GM12878 (cell line): ENCODE data around the gene MAML2. TPM values are rescaled to one million over a fixed set of nuclear protein-coding genes. Genes with fewer than 3 reads are reported as not detected.

Experiments
- ATAC-seq: fragments of 200-7000 bp; cut with Tn5 transposase; 3 replicates; pipeline ENCODE4 v1.9.1; 2020; ENCODE audit warnings: mild to moderate bottlenecking, moderate library complexity
- BruUV-seq: library from RNA; stranded (reverse); fragments of 400-500 nt; replicated peaks from 2 replicates; lab custom pipeline; 2021; lab: Mats Ljungman, UMichigan
- CTCF ChIA-PET: fragments of 300-600 bp; sonication (Branson Sonifier 250); formaldehyde crosslinking; extraction: SDS; loops from one replicate; lab custom pipeline; 2021; ENCODE audit warnings: inconsistent platforms; lab: Yijun Ruan, JAX
- POLR2A ChIA-PET: fragments of 350-600 bp; formaldehyde crosslinking; extraction: SDS; loops from one replicate; lab custom pipeline; 2021; ENCODE audit warnings: inconsistent platforms; lab: Charles Lee
- RAD21 ChIA-PET: fragments of 300-600 bp; sonication (Branson Sonifier 250); formaldehyde crosslinking; loops from one replicate; lab custom pipeline; 2023; ENCODE audit warnings: antibody characterized with exemption; ENCODE audit not compliant: unreplicated experiment; lab: Charles Lee
- SMC1A ChIA-PET: fragments of 300-600 bp; sonication (Branson Sonifier 250); formaldehyde crosslinking; loops from one replicate; lab custom pipeline; 2023; ENCODE audit not compliant: unreplicated experiment, uncharacterized antibody; lab: Charles Lee
- DNase-seq: peaks from one replicate; pipeline ENCODE4 v3.0.0-alpha.2; 2011; ENCODE audit warnings: low read depth, low spot score
- FAIRE-seq: peaks from 3 replicates; lab custom pipeline; 2011; peaks lifted over from hg19 to GRCh38; lab: Jason Lieb, UNC
- H2AFZ ChIP-seq: 2 replicates; pipeline ENCODE4 v1.6.0; 2011; ENCODE audit warnings: low read depth, low read length, control low read depth; ENCODE audit not compliant: control insufficient read depth
- H3K27ac ChIP-seq: 2 replicates; pipeline ENCODE4 v1.5.1; 2011; ENCODE audit warnings: control low read depth; ENCODE audit not compliant: control insufficient read depth, insufficient read depth
- H3K27me3 ChIP-seq, 2 experiments: replicated peaks in 1 of 2; 2 replicates each; pipeline versions ENCODE4 v1.6.0 to v1.6.1; 2011; ENCODE audit warnings: low read length in 1 of 2; ENCODE audit not compliant: control insufficient read depth in 2 of 2, insufficient read depth in 2 of 2
- H3K36me3 ChIP-seq, 2 experiments: 2 replicates each; pipeline ENCODE4 v1.5.1; 2011; ENCODE audit warnings: low read length in 1 of 2; ENCODE audit not compliant: control insufficient read depth in 2 of 2, insufficient read depth in 2 of 2
- H3K4me1 ChIP-seq: 2 replicates; pipeline ENCODE4 v1.6.1; 2011; ENCODE audit warnings: mild to moderate bottlenecking, low read length, moderate library complexity, mixed read lengths; ENCODE audit not compliant: control insufficient read depth, insufficient read depth
- H3K4me2 ChIP-seq: 2 replicates; pipeline ENCODE4 v1.6.0; 2011; ENCODE audit warnings: control low read depth; ENCODE audit not compliant: control insufficient read depth, insufficient read depth
- H3K4me3 ChIP-seq: fragments of 200-600 bp; sonication (generic); 2 replicates; pipeline ENCODE4 v1.5.1; 2016
- H3K79me2 ChIP-seq: 2 replicates; pipeline ENCODE4 v1.6.0; 2011; ENCODE audit warnings: low read length; ENCODE audit not compliant: control insufficient read depth, insufficient read depth
- H3K9ac ChIP-seq: 2 replicates; pipeline ENCODE4 v1.8.0; 2011; ENCODE audit warnings: low read length, control low read depth, mixed read lengths; ENCODE audit not compliant: control insufficient read depth, insufficient read depth
- H3K9me3 ChIP-seq: replicated peaks from 3 replicates; pipeline ENCODE4 v1.5.1; 2011; ENCODE audit warnings: mild to moderate bottlenecking, low read length; ENCODE audit not compliant: control insufficient read depth, insufficient read depth
- H4K20me1 ChIP-seq: 2 replicates; pipeline ENCODE4 v1.6.0; 2011; ENCODE audit not compliant: control insufficient read depth, insufficient read depth
- JUND ChIP-seq: IDR thresholded peaks from 2 replicates; pipeline ENCODE4 v1.6.1; 2012; ENCODE audit warnings: low read depth, mild to moderate bottlenecking, low read length, improper control_type of control experiment, moderate library complexity
- SMAD1 ChIP-seq: fragments of 450-650 bp; IDR thresholded peaks from 2 replicates; pipeline ENCODE4 v1.6.1; 2018; ENCODE audit warnings: mild to moderate bottlenecking, low read depth; ENCODE audit not compliant: partially characterized antibody
- SMAD5 ChIP-seq: IDR thresholded peaks from 2 replicates; pipeline ENCODE4 v1.6.1; 2016; ENCODE audit warnings: antibody characterized with exemption, low read depth
- WRNIP1 ChIP-seq: IDR thresholded peaks from 2 replicates; pipeline ENCODE4 v1.6.1; 2011; ENCODE audit warnings: low read depth, low read length, improper control_type of control experiment, borderline replicate concordance
- WGBS: methylation state at CpG from one replicate; pipeline ENCODE4 v1.1.6; 2016; ENCODE audit warnings: low lambda C conversion rate; ENCODE audit not compliant: insufficient replicate concordance, insufficient coverage; ENCODE audit errors: missing lambda C conversion rate; 5-methylcytosine and 5-hydroxymethylcytosine counted together
- in situ Hi-C: fragments of 300-500 bp; cut with MboI; formaldehyde crosslinking; loops from 9 replicates; pipeline ENCODE4 v1.14.3; 2018; ENCODE audit warnings: mixed read lengths
- intact Hi-C: fragments of 100-400 bp; cut with micrococcal nuclease; formaldehyde crosslinking; loops from one replicate; pipeline ENCODE4 v1.14.2; 2022; ENCODE audit not compliant: unreplicated experiment
- polyA plus RNA-seq, 11 experiments: library from polyadenylated mRNA; depleted of rRNA in 4 of 11; unstranded in 6 of 11; stranded (reverse) in 5 of 11; fragments of >200 nt; fragmentation: Nextera tagmentation in 4 of 11; fragmentation: Illumina TruSeq in 1 of 11; extraction: Ambion mirVana in 4 of 11; extraction: Trizol in 1 of 11; gene quantifications; 1 replicate in 1 of 11; 2 replicates in 10 of 11; pipeline versions ENCODE4 v1.2.1 to v1.2.3, GENCODE V29; 2011 to 2016; ENCODE audit warnings: inconsistent platforms in 2 of 11, missing spikeins in 2 of 11, low read depth in 1 of 11
- total RNA-seq, 4 experiments: library from RNA; depleted of rRNA in 3 of 4; stranded (reverse); fragments of >200 nt in 3 of 4; fragmentation: Illumina TruSeq in 1 of 4; extraction: Trizol in 1 of 4; gene quantifications; 2 replicates each; pipeline versions ENCODE4 v1.2.1 to v1.2.3, GENCODE V29; 2013 to 2021
- TF ChIP-seq, protein P1 (sequence below): fragments of 450-650 bp; IDR thresholded peaks from 2 replicates; pipeline ENCODE4 v1.6.1; 2017; ENCODE audit warnings: mild to moderate bottlenecking, moderate library complexity

Gene MAML2
- total and polyA plus RNA-seq, 10 of the 15 experiments (the other 5 are each of a cell fraction or from before 2014, with no cell fraction given), result 2.5 to 15.1 (median 12.0) TPM

DNA sequence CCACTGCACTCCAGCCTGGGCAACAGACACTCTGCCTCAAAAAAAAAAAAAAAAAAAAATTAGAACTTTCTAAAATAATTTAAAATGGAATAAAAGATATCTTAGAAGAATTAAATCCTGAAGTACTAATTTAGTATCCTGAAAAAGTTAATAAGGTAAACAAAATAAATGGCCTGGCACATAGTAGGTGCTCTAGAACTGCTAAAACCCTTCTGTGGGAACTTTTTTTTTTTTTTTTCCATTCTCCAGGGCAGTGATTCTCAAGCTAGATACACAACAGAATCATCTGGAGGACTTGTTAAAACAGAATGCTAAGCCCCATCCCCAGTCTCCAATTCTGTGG, 65.3 kb downstream of the MAML2 start (continued):
- TF ChIP-seq, protein P1, sequence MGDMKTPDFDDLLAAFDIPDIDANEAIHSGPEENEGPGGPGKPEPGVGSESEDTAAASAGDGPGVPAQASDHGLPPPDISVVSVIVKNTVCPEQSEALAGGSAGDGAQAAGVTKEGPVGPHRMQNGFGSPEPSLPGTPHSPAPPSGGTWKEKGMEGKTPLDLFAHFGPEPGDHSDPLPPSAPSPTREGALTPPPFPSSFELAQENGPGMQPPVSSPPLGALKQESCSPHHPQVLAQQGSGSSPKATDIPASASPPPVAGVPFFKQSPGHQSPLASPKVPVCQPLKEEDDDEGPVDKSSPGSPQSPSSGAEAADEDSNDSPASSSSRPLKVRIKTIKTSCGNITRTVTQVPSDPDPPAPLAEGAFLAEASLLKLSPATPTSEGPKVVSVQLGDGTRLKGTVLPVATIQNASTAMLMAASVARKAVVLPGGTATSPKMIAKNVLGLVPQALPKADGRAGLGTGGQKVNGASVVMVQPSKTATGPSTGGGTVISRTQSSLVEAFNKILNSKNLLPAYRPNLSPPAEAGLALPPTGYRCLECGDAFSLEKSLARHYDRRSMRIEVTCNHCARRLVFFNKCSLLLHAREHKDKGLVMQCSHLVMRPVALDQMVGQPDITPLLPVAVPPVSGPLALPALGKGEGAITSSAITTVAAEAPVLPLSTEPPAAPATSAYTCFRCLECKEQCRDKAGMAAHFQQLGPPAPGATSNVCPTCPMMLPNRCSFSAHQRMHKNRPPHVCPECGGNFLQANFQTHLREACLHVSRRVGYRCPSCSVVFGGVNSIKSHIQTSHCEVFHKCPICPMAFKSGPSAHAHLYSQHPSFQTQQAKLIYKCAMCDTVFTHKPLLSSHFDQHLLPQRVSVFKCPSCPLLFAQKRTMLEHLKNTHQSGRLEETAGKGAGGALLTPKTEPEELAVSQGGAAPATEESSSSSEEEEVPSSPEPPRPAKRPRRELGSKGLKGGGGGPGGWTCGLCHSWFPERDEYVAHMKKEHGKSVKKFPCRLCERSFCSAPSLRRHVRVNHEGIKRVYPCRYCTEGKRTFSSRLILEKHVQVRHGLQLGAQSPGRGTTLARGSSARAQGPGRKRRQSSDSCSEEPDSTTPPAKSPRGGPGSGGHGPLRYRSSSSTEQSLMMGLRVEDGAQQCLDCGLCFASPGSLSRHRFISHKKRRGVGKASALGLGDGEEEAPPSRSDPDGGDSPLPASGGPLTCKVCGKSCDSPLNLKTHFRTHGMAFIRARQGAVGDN, result no peak
- TF ChIP-seq JUND, result no peak
- TF ChIP-seq WRNIP1, result no peak
- TF ChIP-seq, all 136 proteins: peak for 0

DNA sequence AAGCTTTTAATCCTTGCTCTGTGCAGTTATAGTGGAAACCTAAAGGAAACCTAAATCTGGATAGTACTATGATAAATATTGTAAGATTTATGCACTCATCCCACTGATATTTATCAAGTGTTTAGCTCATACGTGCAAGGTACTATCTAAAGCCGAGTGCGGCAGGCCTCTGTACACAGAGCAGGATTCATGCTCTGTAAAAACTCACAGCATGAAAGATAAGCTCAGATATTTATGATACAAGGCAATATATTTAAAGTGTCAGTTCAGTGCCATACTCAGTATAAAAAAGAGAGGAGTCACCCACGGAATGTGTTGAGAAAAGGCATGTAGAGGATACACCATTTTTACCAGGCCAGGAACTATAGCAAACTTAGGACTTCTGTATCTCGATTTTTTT, 66.2 kb downstream of the MAML2 start:
- RAD21 ChIA-PET, result interaction anchor here (1.0 to 4.9 kb wide), 3 partner anchors 10 to 66 kb away, joined by 3 to 27 read pairs (median 7); partner anchors contain the start of gene MAML2
- Histone ChIP-seq H3K36me3 (no peaks in the 10 kb centered on the region; a peak in 1 of 4 replicates), H2AFZ (no peak overlapping the region), H3K27ac (no peak overlapping the region), H3K9me3 (peaks cover 11% of the 10 kb centered on the region), H3K9ac (no peak overlapping the region), H4K20me1 (no peaks in the 10 kb centered on the region), H3K27me3 (no peaks in the 10 kb centered on the region), H3K4me1 (peaks cover 40% of the 10 kb centered on the region), H3K4me2 (no peak overlapping the region), H3K4me3 (no peak overlapping the region), H3K79me2 (peaks cover 46% of the 10 kb centered on the region)
- POLR2A ChIA-PET, result interaction anchor here (0.5 to 1.5 kb wide), 6 partner anchors 12 to 416 kb away, joined by 3 to 6 read pairs (median 3); no protein-coding TSS in a partner anchor
- 96% methylated on average over 5 of the region's 5 CpGs for WGBS
- SMC1A ChIA-PET, result interaction anchor here (0.9 to 2.2 kb wide), 12 partner anchors 9 to 113 kb away, joined by 3 to 7 read pairs (median 4); partner anchors contain the start of genes CCDC82, JRKL and MAML2
- CTCF ChIA-PET, result interaction anchor here (0.7 to 6.1 kb wide), 4 partner anchors 9 to 63 kb away, joined by 3 to 39 read pairs (median 4); no protein-coding TSS in a partner anchor
- in situ Hi-C loops (no loop called here), intact Hi-C loops (no loop called here)
- no TSS peak for BruUV-seq
- no peak for FAIRE-seq
- DNase-seq, result no peak
- TF ChIP-seq SMAD1 (no peak), SMAD5 (no peak)
- ATAC-seq, result no peak
